HUES64 (cell line): ENCODE results near the gene MR1.
"Not testable (repeated sequence)": the region's sequence is repeated elsewhere in the genome, so short reads cannot be mapped to it uniquely, and the experiment has no call there.

Experiments used
- H3K27ac ChIP-seq: 2 replicates; pipeline ENCODE4 v1.7.0; 2013; ENCODE audit warnings: low read depth, low read length, inconsistent platforms
- H3K27me3 ChIP-seq: 2 replicates; pipeline ENCODE4 v1.6.1; 2013; ENCODE audit warnings: mild to moderate bottlenecking, low read length; ENCODE audit not compliant: insufficient read depth
- H3K36me3 ChIP-seq: 2 replicates; pipeline ENCODE4 v1.6.1; 2013; ENCODE audit warnings: mild to moderate bottlenecking, low read length; ENCODE audit not compliant: insufficient read depth
- H3K4me1 ChIP-seq: 2 replicates; pipeline ENCODE4 v1.6.1; 2013; ENCODE audit warnings: mild to moderate bottlenecking, low read length, moderate library complexity; ENCODE audit not compliant: insufficient read depth
- H3K4me3 ChIP-seq: 2 replicates; pipeline ENCODE4 v1.5.1; 2013; ENCODE audit warnings: mild to moderate bottlenecking, low read length, moderate library complexity
- H3K9ac ChIP-seq: 2 replicates; pipeline ENCODE4 v1.6.1; 2013; ENCODE audit warnings: mild to moderate bottlenecking, low read depth, low read length
- H3K9me3 ChIP-seq: 2 replicates; pipeline ENCODE4 v1.6.1; 2013; ENCODE audit warnings: low read depth, low read length; ENCODE audit not compliant: insufficient read depth
- WGBS: fragments of 150-250, 120-280 bp; methylation state at CpG from one replicate; pipeline ENCODE4 v1.1.7; 2013; ENCODE audit warnings: missing lambda C conversion rate; 5-methylcytosine and 5-hydroxymethylcytosine counted together

The MR1 gene

GRCh38 chr1:181033128-181033798, 520 bp upstream of the MR1 start:
- no peak overlapping the region for H3K27ac ChIP-seq
- no peak overlapping the region for H3K4me3 ChIP-seq
- no peak overlapping the region for H3K9ac ChIP-seq
- no peaks in the 10 kb centered on the region for H3K27me3 ChIP-seq
- no peaks in the 10 kb centered on the region for H3K36me3 ChIP-seq
- H3K9me3 ChIP-seq = no peaks in the 10 kb centered on the region
- H3K4me1 ChIP-seq = no peaks in the 10 kb centered on the region
- WGBS = 84% methylated on average over 2 of the region's 2 CpGs

GRCh38 chr1:181035210-181035609, 1.4 kb downstream of the MR1 start:
- not testable (repeated sequence) for H3K27me3 ChIP-seq, H3K9ac ChIP-seq, H3K9me3 ChIP-seq, H3K4me1 ChIP-seq, H3K36me3 ChIP-seq, H3K4me3 ChIP-seq, H3K27ac ChIP-seq
- 92% methylated on average over 4 of the region's 4 CpGs for WGBS

- no peak overlapping the region for H3K4me3 ChIP-seq
- H3K9me3 ChIP-seq = no peaks in the 10 kb centered on the region
- no peak overlapping the region for H3K27ac ChIP-seq
- 77% methylated on average over 4 of the region's 4 CpGs for WGBS
- no peaks in the 10 kb centered on the region for H3K4me1 ChIP-seq
- H3K27me3 ChIP-seq = no peaks in the 10 kb centered on the region
- no peaks in the 10 kb centered on the region for H3K36me3 ChIP-seq
- no peak overlapping the region for H3K9ac ChIP-seq
These were observed 2.5 kb downstream of the MR1 start for GRCh38 chr1:181036107-181036836.

GRCh38 chr1:181037386-181037785, 3.6 kb downstream of the MR1 start:
- Histone ChIP-seq H3K4me3 (no peak overlapping the region), H3K4me1 (no peaks in the 10 kb centered on the region), H3K9me3 (no peaks in the 10 kb centered on the region), H3K27ac (no peak overlapping the region), H3K9ac (no peak overlapping the region), H3K36me3 (no peaks in the 10 kb centered on the region), H3K27me3 (no peaks in the 10 kb centered on the region)
- WGBS = 100% methylated on average over 1 of the region's 2 CpGs

GRCh38 chr1:181038399-181038873, 4.7 kb downstream of the MR1 start:
- H3K9ac ChIP-seq = no peak overlapping the region
- no peaks in the 10 kb centered on the region for H3K36me3 ChIP-seq
- H3K9me3 ChIP-seq = no peaks in the 10 kb centered on the region
- H3K27me3 ChIP-seq = no peaks in the 10 kb centered on the region
- H3K4me3 ChIP-seq = no peak overlapping the region
- H3K27ac ChIP-seq = no peak overlapping the region
- no peaks in the 10 kb centered on the region for H3K4me1 ChIP-seq
- 75% methylated on average over 3 of the region's 5 CpGs for WGBS

- Histone ChIP-seq H3K36me3 (no peaks in the 10 kb centered on the region), H3K9me3 (no peaks in the 10 kb centered on the region), H3K4me1 (no peaks in the 10 kb centered on the region), H3K9ac (no peak overlapping the region), H3K27ac (no peak overlapping the region), H3K4me3 (no peak overlapping the region), H3K27me3 (no peaks in the 10 kb centered on the region)
- WGBS = 88% methylated on average over 3 of the region's 3 CpGs
These were observed 6.6 kb downstream of the MR1 start for GRCh38 chr1:181040284-181040865.

GRCh38 chr1:181043025-181043888, 9.5 kb downstream of the MR1 start:
- WGBS = 73% methylated on average over 5 of the region's 5 CpGs
- H3K9ac ChIP-seq = no peak overlapping the region
- no peaks in the 10 kb centered on the region for H3K27me3 ChIP-seq
- H3K27ac ChIP-seq = no peak overlapping the region
- H3K4me3 ChIP-seq = no peak overlapping the region
- no peaks in the 10 kb centered on the region for H3K36me3 ChIP-seq
- no peaks in the 10 kb centered on the region for H3K4me1 ChIP-seq
- H3K9me3 ChIP-seq = no peaks in the 10 kb centered on the region

- H3K27me3 ChIP-seq = no peaks in the 10 kb centered on the region
- H3K9ac ChIP-seq = no peak overlapping the region
- WGBS = 90% methylated on average over 5 of the region's 5 CpGs
- H3K4me1 ChIP-seq = no peaks in the 10 kb centered on the region
- H3K9me3 ChIP-seq = no peaks in the 10 kb centered on the region
- H3K27ac ChIP-seq = no peak overlapping the region
- no peaks in the 10 kb centered on the region for H3K36me3 ChIP-seq
- no peak overlapping the region for H3K4me3 ChIP-seq
These were observed 10.7 kb downstream of the MR1 start for GRCh38 chr1:181044449-181044966.

- not testable (repeated sequence) for H3K9ac ChIP-seq, H3K36me3 ChIP-seq, H3K27ac ChIP-seq, H3K27me3 ChIP-seq, H3K9me3 ChIP-seq, H3K4me3 ChIP-seq, H3K4me1 ChIP-seq
- WGBS = 96% methylated on average over 22 of the region's 22 CpGs
These were observed 12.2 kb downstream of the MR1 start for GRCh38 chr1:181045946-181046345.

- Histone ChIP-seq H3K4me1 (no peaks in the 10 kb centered on the region), H3K9ac (no peak overlapping the region), H3K4me3 (no peak overlapping the region), H3K27ac (no peak overlapping the region), H3K36me3 (no peaks in the 10 kb centered on the region), H3K27me3 (no peaks in the 10 kb centered on the region), H3K9me3 (no peaks in the 10 kb centered on the region)
- WGBS = 87% methylated on average over 4 of the region's 4 CpGs
These were observed 15.6 kb downstream of the MR1 start for GRCh38 chr1:181049378-181049777.

GRCh38 chr1:181050922-181051321, 17.1 kb downstream of the MR1 start:
- Histone ChIP-seq H3K4me1 (no peaks in the 10 kb centered on the region), H3K9ac (no peak overlapping the region), H3K9me3 (no peaks in the 10 kb centered on the region), H3K36me3 (no peaks in the 10 kb centered on the region), H3K4me3 (no peak overlapping the region), H3K27ac (no peak overlapping the region), H3K27me3 (no peaks in the 10 kb centered on the region)
